Left ventricle myocardium inferior (tissue), 1 donor: Measurements from ENCODE around the gene FAM181A. TPM values are rescaled to one million over a fixed set of nuclear protein-coding genes. Genes with fewer than 3 reads are reported as not detected.

Experiments used
- DNase-seq: peaks from one replicate; pipeline ENCODE4 v3.0.0-alpha.2; 2020
- H3K27ac ChIP-seq: fragments of 200-600 bp; replicated peaks from 2 replicates; pipeline ENCODE4 v1.8.0; 2021
- H3K27me3 ChIP-seq: fragments of 200-600 bp; 2 replicates; pipeline ENCODE4 v1.8.0; 2021; ENCODE audit warnings: low read depth
- H3K36me3 ChIP-seq: fragments of 200-600 bp; 2 replicates; pipeline ENCODE4 v1.8.0; 2021
- H3K4me1 ChIP-seq: fragments of 200-600 bp; 2 replicates; pipeline ENCODE4 v1.8.0; 2021
- H3K4me3 ChIP-seq: fragments of 200-600 bp; 2 replicates; pipeline ENCODE4 v1.8.0; 2021; ENCODE audit warnings: mild to moderate bottlenecking, moderate library complexity
- H3K9me3 ChIP-seq: fragments of 200-600 bp; replicated peaks from 2 replicates; pipeline ENCODE4 v1.8.0; 2021
- intact Hi-C: fragments of 100-400 bp; cut with micrococcal nuclease; formaldehyde crosslinking; loops from one replicate; pipeline ENCODE4 v1.11.0; 2022
- total RNA-seq: library from RNA; stranded (reverse); fragmentation: NEBNext Ultra II Directional; extraction: Animal tissue kit (Norgen Biotek cat#: 25700); gene quantifications from one replicate; pipeline ENCODE4 v1.2.1, GENCODE V29; 2021
- TF ChIP-seq, protein P1 (sequence below): fragments of 200-600 bp; IDR thresholded peaks from 2 replicates; pipeline ENCODE4 v1.8.0; 2021; ENCODE audit warnings: antibody characterized with exemption, mild to moderate bottlenecking, borderline replicate concordance
- donor health status: DM: no; HTN: yes; CAD: no; lungs with severe emphysema.

The FAM181A gene
- total RNA-seq, 1 donor from 2014 or later: not detected

DNA sequence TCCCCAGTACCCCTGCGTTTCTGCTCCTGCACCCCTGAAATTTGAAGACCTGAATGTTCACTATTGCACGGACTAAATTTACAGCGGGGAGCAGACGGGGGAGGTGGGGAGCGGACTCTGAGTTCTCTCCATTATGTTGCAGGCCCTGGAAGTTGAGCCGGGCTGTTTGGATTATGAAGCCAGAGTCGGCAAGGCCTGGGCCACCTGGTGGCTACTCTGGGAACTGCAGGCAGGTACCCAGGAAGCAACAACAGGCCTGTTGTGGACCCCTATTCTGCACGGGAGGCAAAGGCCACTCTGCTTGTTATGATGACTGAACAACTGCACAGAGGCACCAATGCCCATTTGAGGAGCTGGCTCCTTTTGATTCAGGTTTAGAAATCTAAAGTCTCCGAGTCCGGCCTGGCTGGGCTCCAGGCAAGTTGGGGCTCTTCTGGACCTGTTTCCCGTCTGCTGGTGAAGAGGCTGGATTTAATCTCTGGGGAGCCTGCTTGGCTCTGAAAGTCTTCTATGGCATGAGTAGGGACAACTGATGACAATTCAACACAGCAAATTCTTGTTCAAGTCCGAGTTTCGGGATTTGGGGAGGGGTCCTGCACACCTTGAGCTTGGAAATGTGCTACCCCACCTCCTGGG, 34.1 kb upstream of the FAM181A start:
- intact Hi-C loops: loop anchor here (5.0 kb wide), 1 partner anchor 241 kb away; no protein-coding TSS in a partner anchor
- no peaks in the 10 kb centered on the region for H3K36me3 ChIP-seq
- no peak overlapping the region for H3K27ac ChIP-seq
- peak overlapping the region; percentile 10 for H3K4me3 ChIP-seq
- no peaks in the 10 kb centered on the region for H3K9me3 ChIP-seq
- H3K4me1 ChIP-seq: peaks cover 7% of the 10 kb centered on the region
- DNase-seq: peak; percentile 71
- peaks cover 20% of the 10 kb centered on the region for H3K27me3 ChIP-seq
- TF ChIP-seq, protein P1, sequence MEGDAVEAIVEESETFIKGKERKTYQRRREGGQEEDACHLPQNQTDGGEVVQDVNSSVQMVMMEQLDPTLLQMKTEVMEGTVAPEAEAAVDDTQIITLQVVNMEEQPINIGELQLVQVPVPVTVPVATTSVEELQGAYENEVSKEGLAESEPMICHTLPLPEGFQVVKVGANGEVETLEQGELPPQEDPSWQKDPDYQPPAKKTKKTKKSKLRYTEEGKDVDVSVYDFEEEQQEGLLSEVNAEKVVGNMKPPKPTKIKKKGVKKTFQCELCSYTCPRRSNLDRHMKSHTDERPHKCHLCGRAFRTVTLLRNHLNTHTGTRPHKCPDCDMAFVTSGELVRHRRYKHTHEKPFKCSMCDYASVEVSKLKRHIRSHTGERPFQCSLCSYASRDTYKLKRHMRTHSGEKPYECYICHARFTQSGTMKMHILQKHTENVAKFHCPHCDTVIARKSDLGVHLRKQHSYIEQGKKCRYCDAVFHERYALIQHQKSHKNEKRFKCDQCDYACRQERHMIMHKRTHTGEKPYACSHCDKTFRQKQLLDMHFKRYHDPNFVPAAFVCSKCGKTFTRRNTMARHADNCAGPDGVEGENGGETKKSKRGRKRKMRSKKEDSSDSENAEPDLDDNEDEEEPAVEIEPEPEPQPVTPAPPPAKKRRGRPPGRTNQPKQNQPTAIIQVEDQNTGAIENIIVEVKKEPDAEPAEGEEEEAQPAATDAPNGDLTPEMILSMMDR: peak; percentile 99

DNA sequence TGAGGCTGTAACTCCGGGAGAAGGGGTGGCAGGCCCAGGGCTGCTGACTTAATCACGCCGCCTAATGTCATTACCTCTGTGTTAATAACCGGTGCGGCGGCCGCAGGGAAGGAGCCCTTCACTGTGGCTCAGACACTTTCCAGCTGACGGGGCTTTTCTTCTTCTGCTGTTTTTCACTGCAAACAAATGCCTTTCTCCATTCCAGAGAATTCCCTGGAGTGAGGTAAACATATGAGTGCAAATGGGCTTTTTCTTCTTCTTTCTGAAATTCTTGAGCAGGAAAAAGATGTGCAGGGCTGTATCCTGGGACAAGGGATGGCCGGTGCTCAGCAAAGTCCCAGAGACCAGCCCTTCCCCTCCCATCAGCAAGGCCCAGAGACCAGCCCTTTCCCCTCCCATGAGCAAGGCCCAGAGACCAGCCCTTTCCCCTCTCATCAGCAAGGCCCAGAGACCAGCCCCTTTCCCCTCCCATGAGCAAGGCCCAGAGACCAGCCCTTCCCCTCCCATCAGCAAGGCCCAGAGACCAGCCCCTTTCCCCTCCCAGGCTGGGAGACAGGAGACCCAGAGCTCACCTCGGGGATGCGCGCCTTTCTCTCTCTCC, 33.4 kb upstream of the FAM181A start:
- H3K9me3 ChIP-seq: no peaks in the 10 kb centered on the region
- DNase-seq: no peak
- H3K27ac ChIP-seq: no peak overlapping the region
- no peak overlapping the region for H3K4me3 ChIP-seq
- TF ChIP-seq, protein P1: no peak
- peaks cover 12% of the 10 kb centered on the region for H3K27me3 ChIP-seq
- H3K36me3 ChIP-seq: no peaks in the 10 kb centered on the region
- intact Hi-C loops: loop anchor here (5.0 kb wide), 1 partner anchor 241 kb away; no protein-coding TSS in a partner anchor
- H3K4me1 ChIP-seq: peaks cover 7% of the 10 kb centered on the region

DNA sequence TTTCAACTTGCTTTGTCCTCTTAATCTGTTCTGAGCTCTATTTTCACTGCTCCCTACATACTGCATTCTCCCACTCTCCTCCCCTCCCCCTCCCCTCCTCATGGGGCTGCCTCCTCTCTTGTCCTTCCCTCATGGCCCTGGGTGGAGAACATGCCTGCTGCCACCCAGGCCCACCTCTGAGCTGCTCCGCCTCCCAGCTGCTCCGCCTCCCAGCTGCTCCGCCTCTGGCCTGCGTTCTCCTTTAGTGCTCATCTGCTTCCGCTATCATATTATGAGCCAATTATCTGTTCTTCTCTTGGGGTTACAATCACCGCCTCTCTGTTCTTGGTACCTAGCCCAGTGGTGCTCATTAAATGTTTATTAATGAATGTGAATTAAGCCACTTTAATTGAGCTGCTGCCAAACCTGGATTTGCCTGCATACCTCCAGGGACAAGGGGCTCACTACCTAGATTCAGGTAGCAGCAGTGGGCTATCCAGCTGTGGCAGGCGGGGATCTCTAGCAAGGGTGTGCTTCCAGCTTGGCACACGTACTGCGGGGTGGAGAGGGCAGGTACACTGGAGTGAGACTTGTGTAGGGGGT, 32.0 kb upstream of the FAM181A start:
- intact Hi-C loops: no loop called here
- TF ChIP-seq, protein P1: no peak
- H3K9me3 ChIP-seq: no peaks in the 10 kb centered on the region
- peaks cover 7% of the 10 kb centered on the region for H3K4me1 ChIP-seq
- no peak overlapping the region for H3K27ac ChIP-seq
- no peak overlapping the region for H3K4me3 ChIP-seq
- no peaks in the 10 kb centered on the region for H3K36me3 ChIP-seq
- DNase-seq: no peak
- peaks cover 14% of the 10 kb centered on the region for H3K27me3 ChIP-seq

DNA sequence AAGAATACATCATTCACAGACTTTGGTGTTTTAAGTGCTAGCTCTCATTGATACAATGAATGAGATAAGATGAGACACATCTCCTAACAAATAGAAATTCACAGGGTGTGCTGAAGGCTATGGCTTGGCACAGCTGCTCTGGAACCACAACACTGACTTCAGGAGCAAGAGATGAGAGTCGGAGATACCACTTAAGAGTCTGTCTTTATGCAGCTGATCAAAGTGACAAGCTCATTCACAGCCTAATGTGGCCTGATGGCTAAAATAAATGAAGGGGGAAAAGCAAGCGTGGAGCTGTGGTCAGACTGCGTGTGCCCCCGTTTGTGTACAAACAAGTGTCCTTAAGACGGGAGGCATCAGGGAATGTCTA, 29.7 kb upstream of the FAM181A start:
- peaks cover 15% of the 10 kb centered on the region for H3K27me3 ChIP-seq
- intact Hi-C loops: no loop called here
- H3K27ac ChIP-seq: no peak overlapping the region
- no peaks in the 10 kb centered on the region for H3K9me3 ChIP-seq
- peaks cover 7% of the 10 kb centered on the region for H3K4me1 ChIP-seq
- TF ChIP-seq, protein P1: no peak
- no peak overlapping the region for H3K4me3 ChIP-seq
- no peaks in the 10 kb centered on the region for H3K36me3 ChIP-seq
- DNase-seq: no peak

DNA sequence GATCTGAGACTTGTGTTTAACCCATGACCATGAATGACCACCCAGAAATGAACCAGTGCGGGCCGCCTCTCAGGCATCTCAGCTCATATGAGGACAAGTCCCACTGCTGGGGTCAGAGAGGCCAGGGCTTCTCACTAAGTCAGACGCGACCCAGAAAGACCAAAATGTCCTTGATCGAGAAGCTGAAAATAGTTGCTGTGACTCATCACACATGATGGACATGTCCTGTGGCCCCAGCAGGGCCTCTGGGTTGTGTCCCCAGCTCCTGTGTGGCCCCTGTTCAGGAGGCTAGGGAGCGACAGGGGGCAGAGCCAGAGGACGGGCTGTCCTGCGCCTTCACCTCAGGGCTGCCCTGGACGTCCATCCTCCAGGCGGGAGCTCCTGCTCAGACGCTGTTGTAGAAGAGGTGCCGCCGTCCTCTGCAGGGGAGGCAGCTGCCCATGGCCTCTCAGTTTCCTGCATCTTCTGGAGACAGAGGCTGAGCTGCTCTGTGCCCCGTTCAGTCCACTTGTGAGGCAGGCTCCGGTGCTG, 29.0 kb upstream of the FAM181A start:
- Histone ChIP-seq H3K4me3 (no peak overlapping the region), H3K27ac (no peak overlapping the region), H3K4me1 (peaks cover 2% of the 10 kb centered on the region), H3K27me3 (peaks cover 22% of the 10 kb centered on the region), H3K36me3 (no peaks in the 10 kb centered on the region), H3K9me3 (no peaks in the 10 kb centered on the region)
- no peak for DNase-seq
- intact Hi-C loops: no loop called here
- TF ChIP-seq, protein P1: no peak
